MM.1S (cell line): ENCODE data around the gene AGBL1.

Experiments
- DNase-seq: peaks from one replicate; pipeline ENCODE4 v3.0.0-alpha.2; 2015
- H2AFZ ChIP-seq: fragments of 300-600 bp; sonication (generic); 2 replicates; pipeline ENCODE4 v1.6.0; 2016; ENCODE audit warnings: antibody characterized with exemption, low read length
- H3F3A ChIP-seq: fragments of 300-600 bp; sonication (generic); 2 replicates; pipeline ENCODE4 v1.6.1; 2016; ENCODE audit warnings: mild to moderate bottlenecking, antibody characterized with exemption, low read length, moderate library complexity, mixed read lengths; ENCODE audit not compliant: insufficient read depth
- H3K27ac ChIP-seq: fragments of 300-600 bp; sonication (generic); 2 replicates; pipeline ENCODE4 v1.5.1; 2016; ENCODE audit warnings: mild to moderate bottlenecking, low read length
- H3K27me3 ChIP-seq: fragments of 300-600 bp; sonication (generic); replicated peaks from 2 replicates; pipeline ENCODE4 v1.6.0; 2016; ENCODE audit warnings: low read length; ENCODE audit not compliant: insufficient read depth
- H3K36me3 ChIP-seq: fragments of 300-600 bp; sonication (generic); replicated peaks from 2 replicates; pipeline ENCODE4 v1.6.1; 2016; ENCODE audit warnings: mild to moderate bottlenecking, low read length, mixed read lengths; ENCODE audit not compliant: insufficient read depth
- H3K4me1 ChIP-seq: fragments of 300-600 bp; sonication (generic); 2 replicates; pipeline ENCODE4 v1.6.1; 2016; ENCODE audit warnings: low read length, mixed read lengths
- H3K4me2 ChIP-seq: fragments of 300-600 bp; sonication (generic); 2 replicates; pipeline ENCODE4 v1.6.0; 2016; ENCODE audit warnings: low read depth, low read length
- H3K4me3 ChIP-seq: fragments of 300-600 bp; sonication (generic); 2 replicates; pipeline ENCODE4 v1.5.1; 2016; ENCODE audit warnings: low read length, mixed read lengths
- H3K79me2 ChIP-seq: fragments of 300-600 bp; sonication (generic); 2 replicates; pipeline ENCODE4 v1.6.1; 2016; ENCODE audit warnings: mixed run types, low read length, mixed read lengths
- H3K9ac ChIP-seq: fragments of 300-600 bp; sonication (generic); 2 replicates; pipeline ENCODE4 v1.6.1; 2016; ENCODE audit warnings: low read length, mixed read lengths
- H3K9me2 ChIP-seq: fragments of 300-600 bp; sonication (generic); replicated peaks from 2 replicates; pipeline ENCODE4 v1.6.1; 2016; ENCODE audit warnings: mild to moderate bottlenecking, low read length, mixed read lengths; ENCODE audit not compliant: insufficient read depth
- H3K9me3 ChIP-seq: fragments of 300-600 bp; sonication (generic); replicated peaks from 2 replicates; pipeline ENCODE4 v1.6.1; 2016; ENCODE audit warnings: mild to moderate bottlenecking, low read length, mixed read lengths; ENCODE audit not compliant: insufficient read depth
- H4K20me1 ChIP-seq: fragments of 300-600 bp; sonication (generic); 2 replicates; pipeline ENCODE4 v1.6.1; 2016; ENCODE audit warnings: mild to moderate bottlenecking, low read length, moderate library complexity, mixed read lengths; ENCODE audit not compliant: insufficient read depth
- CTCF ChIP-seq: fragments of 300-600 bp; sonication (generic); IDR thresholded peaks from 2 replicates; pipeline ENCODE4 v1.5.1; 2016; ENCODE audit warnings: antibody characterized with exemption, low read length, mixed read lengths
- EZH2 ChIP-seq: fragments of 300-600 bp; sonication (generic); optimal IDR thresholded peaks from 2 replicates; pipeline ENCODE3; 2017; ENCODE audit warnings: low read depth, mild to moderate bottlenecking, antibody characterized with exemption, low read length, mixed read lengths
- EZH2phosphoT487 ChIP-seq: fragments of 300-600 bp; sonication (generic); IDR thresholded peaks from 2 replicates; pipeline ENCODE4 v1.6.1; 2018; ENCODE audit warnings: antibody characterized with exemption, low read length

The AGBL1 gene

GRCh38 chr15:86759800-86760523, 680.3 kb downstream of the AGBL1 start:
- Histone ChIP-seq H2AFZ (no peak overlapping the region), H3K27me3 (no peaks in the 10 kb centered on the region), H3K9me3 (no peaks in the 10 kb centered on the region), H4K20me1 (no peaks in the 10 kb centered on the region), H3K4me1 (no peaks in the 10 kb centered on the region), H3K36me3 (no peaks in the 10 kb centered on the region), H3K9me2 (no peaks in the 10 kb centered on the region), H3K4me3 (no peak overlapping the region), H3K4me2 (no peak overlapping the region), H3F3A (no peaks in the 10 kb centered on the region), H3K27ac (no peak overlapping the region), H3K79me2 (no peaks in the 10 kb centered on the region), H3K9ac (no peak overlapping the region)
- DNase-seq = no peak
- TF ChIP-seq EZH2 (no peak), EZH2phosphoT487 (no peak), CTCF (no peak)

DNA sequence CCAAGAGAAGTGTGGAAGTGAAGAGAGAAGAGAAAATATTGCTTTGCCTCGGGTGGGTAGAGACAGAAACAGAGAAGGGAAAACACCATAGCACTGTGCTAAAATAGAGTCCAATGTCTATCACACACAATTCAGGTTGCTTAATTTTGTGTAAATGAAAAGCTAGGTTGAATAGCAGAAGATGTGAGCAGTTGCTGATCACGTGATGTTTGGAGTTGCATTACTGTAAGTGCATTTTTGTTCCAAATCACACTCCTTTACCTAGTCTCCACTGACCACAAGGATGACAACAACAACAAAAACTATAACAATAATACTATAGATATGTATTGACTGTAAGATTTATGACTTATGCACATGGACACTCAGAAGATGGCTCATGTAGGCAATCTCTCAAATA, 683.2 kb downstream of the AGBL1 start:
- TF ChIP-seq CTCF = no peak
- no peak for TF ChIP-seq EZH2phosphoT487
- TF ChIP-seq EZH2 = no peak
- no peaks in the 10 kb centered on the region for H3K27me3 ChIP-seq

DNA sequence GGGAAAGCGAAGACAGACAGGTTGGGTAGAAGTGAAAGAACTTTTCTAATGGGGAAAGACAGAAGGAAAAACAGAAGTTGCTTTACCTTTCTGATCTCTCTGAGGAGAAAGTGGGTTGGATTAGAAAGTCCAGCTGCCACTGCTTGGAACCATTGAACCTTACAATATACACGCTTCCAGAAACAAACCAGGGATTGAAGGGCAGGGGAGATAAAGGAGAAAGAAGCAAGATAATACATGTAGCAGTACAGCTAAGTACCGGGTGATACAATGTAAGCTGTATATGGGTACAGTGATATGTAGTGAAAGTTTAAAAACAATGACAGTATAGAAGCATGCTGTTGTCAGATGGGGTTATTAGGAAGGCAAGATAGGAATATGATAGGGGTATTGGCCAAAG, 684.4 kb downstream of the AGBL1 start:
- Histone ChIP-seq H3K4me1 (no peaks in the 10 kb centered on the region), H3K27ac (no peak overlapping the region), H3K79me2 (no peaks in the 10 kb centered on the region), H3F3A (no peaks in the 10 kb centered on the region), H3K9me3 (no peaks in the 10 kb centered on the region), H3K9ac (no peak overlapping the region), H4K20me1 (no peaks in the 10 kb centered on the region), H3K4me3 (no peak overlapping the region), H2AFZ (no peak overlapping the region), H3K36me3 (no peaks in the 10 kb centered on the region), H3K27me3 (no peaks in the 10 kb centered on the region), H3K4me2 (no peak overlapping the region), H3K9me2 (no peaks in the 10 kb centered on the region)
- TF ChIP-seq EZH2 (no peak), EZH2phosphoT487 (no peak), CTCF (no peak)
- DNase-seq = no peak

More for the DNA sequence above, 683.2 kb downstream of the AGBL1 start:
- Histone ChIP-seq H3K9me3 (no peaks in the 10 kb centered on the region), H3K4me2 (no peak overlapping the region), H3K4me1 (no peaks in the 10 kb centered on the region), H3K9me2 (no peaks in the 10 kb centered on the region), H3K27ac (no peak overlapping the region), H2AFZ (no peak overlapping the region), H3K36me3 (no peaks in the 10 kb centered on the region), H3K9ac (no peak overlapping the region), H3K79me2 (no peaks in the 10 kb centered on the region), H3K4me3 (no peak overlapping the region), H3F3A (no peaks in the 10 kb centered on the region), H4K20me1 (no peaks in the 10 kb centered on the region)
- no peak for DNase-seq
